ENCODE data around the gene PDHB. TPM values are rescaled to one million over a fixed set of nuclear protein-coding genes. Genes with fewer than 3 reads are reported as not detected.
A peak's percentile ranks its signal among the peaks of the same experiment; 100 is the strongest.

The PDHB gene
- total and polyA plus RNA-seq, 2 of the 13 experiments (the other 11 are each of a cell fraction or from before 2014, with no cell fraction given), result 108 to 153 TPM

- TF ChIP-seq ZBTB7A (CRISPR knock-in tag; IDR thresholded peaks at IDR 0.05) (0 out of 2 replicates have a peak, but pooled peaks have one; percentile 15), WIZ (CRISPR knock-in tag; IDR thresholded peaks at IDR 0.05) (no peak), ATF6 (CRISPR knock-in tag; conservative IDR thresholded peaks at IDR 0.05) (no peak), AKNA (CRISPR knock-in tag; IDR thresholded peaks at IDR 0.05; ENCODE audit: borderline replicate concordance) (no peak), SMYD3 (CRISPR knock-in tag; IDR thresholded peaks at IDR 0.05) (no peak), TRIM24 (CRISPR knock-in tag; IDR thresholded peaks at IDR 0.05) (no peak), HNRNPH1 (optimal IDR thresholded peaks at IDR 0.05; ENCODE audit: low read depth, low read length) (no peak), MXD3 (CRISPR knock-in tag; IDR thresholded peaks at IDR 0.05) (no peak), FOXA1 (IDR thresholded peaks at IDR 0.05) (no peak), FOXA1 (CRISPR knock-in tag; IDR thresholded peaks at IDR 0.05) (0 out of 2 replicates have a peak, but pooled peaks have one; percentile 16), ZNF44 (CRISPR knock-in tag; IDR thresholded peaks at IDR 0.05) (no peak), ZNF12 (CRISPR knock-in tag; IDR thresholded peaks at IDR 0.05) (no peak), TCF7 (IDR thresholded peaks at IDR 0.05; ENCODE audit: low read depth) (no peak), IKZF5 (CRISPR knock-in tag; IDR thresholded peaks at IDR 0.05) (peak; percentile 22; the same call in 1 of the 2 replicates), ZGPAT (CRISPR knock-in tag; IDR thresholded peaks at IDR 0.05) (peak; percentile 16; the same call in 1 of the 2 replicates), ZMYM4 (CRISPR knock-in tag; IDR thresholded peaks at IDR 0.05) (0 out of 2 replicates have a peak, but pooled peaks have one; percentile 13), HMGA1 (CRISPR knock-in tag; conservative IDR thresholded peaks at IDR 0.05) (no peak), ZFY (CRISPR knock-in tag; IDR thresholded peaks at IDR 0.05) (no peak), ZNF276 (CRISPR knock-in tag; IDR thresholded peaks at IDR 0.05; ENCODE audit: low read depth) (no peak)
These were observed 41.4 kb upstream of the PDHB start (continued) for GRCh38 chr3:58474967-58475578.

Data from HepG2 (cell line).